Sigmoid colon (tissue), 4 donors: ENCODE measurements around the gene SLC16A11.

Source experiments
- EP300 ChIP-seq, 4 donors: sonication (generic); formaldehyde crosslinking; IDR thresholded peaks; one replicate each; pipeline ENCODE4 v1.6.1; 2017; ENCODE audit warnings: antibody characterized with exemption in 4 of 4
- POLR2A ChIP-seq, 2 donors: fragments of 450-650 bp; IDR thresholded peaks; one replicate each; pipeline ENCODE4 v1.6.1; 2016; ENCODE audit warnings: antibody characterized with exemption in 2 of 2, mild to moderate bottlenecking in 2 of 2, moderate library complexity in 2 of 2
- POLR2AphosphoS5 ChIP-seq, 4 donors: sonication (generic); formaldehyde crosslinking; IDR thresholded peaks; one replicate each; pipeline ENCODE4 v1.6.1; 2017; ENCODE audit warnings: antibody characterized with exemption in 4 of 4
- TF ChIP-seq, protein P1 (sequence below), 4 experiments: fragments of 450-650 bp in 3 of 4; fragments of 200-600 bp in 1 of 4; IDR thresholded peaks; one replicate each; pipeline ENCODE4 v1.5.1; 2016 to 2019; ENCODE audit warnings: antibody characterized with exemption in 4 of 4, mild to moderate bottlenecking in 3 of 4, moderate library complexity in 2 of 4

DNA sequence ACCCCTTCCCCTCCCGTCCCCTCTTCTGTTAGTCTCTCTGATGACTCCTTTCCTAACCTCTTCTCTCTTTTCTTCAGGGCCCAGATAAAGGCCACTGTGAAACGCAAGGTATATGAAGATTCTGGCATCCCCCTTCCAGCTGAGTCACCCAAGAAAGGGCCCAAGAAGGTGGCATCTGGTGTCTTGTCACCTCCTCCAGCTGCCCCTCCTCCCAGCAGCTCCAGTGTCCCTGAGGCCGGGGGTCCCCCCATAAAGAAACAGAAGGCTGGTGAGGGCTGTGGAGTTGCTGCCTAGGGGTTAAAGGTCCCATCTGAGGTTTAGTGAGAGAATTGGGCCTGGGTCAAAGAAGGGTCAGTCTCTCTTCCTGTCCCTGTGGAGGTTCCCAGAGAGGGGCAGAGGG, 27.5 kb downstream of the SLC16A11 start:
- TF ChIP-seq EP300 (IDR thresholded peaks at IDR 0.05) (no peak), POLR2A (IDR thresholded peaks at IDR 0.05) (no peak), POLR2AphosphoS5 (IDR thresholded peaks at IDR 0.05) (no peak)
- TF ChIP-seq, protein P1, sequence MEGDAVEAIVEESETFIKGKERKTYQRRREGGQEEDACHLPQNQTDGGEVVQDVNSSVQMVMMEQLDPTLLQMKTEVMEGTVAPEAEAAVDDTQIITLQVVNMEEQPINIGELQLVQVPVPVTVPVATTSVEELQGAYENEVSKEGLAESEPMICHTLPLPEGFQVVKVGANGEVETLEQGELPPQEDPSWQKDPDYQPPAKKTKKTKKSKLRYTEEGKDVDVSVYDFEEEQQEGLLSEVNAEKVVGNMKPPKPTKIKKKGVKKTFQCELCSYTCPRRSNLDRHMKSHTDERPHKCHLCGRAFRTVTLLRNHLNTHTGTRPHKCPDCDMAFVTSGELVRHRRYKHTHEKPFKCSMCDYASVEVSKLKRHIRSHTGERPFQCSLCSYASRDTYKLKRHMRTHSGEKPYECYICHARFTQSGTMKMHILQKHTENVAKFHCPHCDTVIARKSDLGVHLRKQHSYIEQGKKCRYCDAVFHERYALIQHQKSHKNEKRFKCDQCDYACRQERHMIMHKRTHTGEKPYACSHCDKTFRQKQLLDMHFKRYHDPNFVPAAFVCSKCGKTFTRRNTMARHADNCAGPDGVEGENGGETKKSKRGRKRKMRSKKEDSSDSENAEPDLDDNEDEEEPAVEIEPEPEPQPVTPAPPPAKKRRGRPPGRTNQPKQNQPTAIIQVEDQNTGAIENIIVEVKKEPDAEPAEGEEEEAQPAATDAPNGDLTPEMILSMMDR (IDR thresholded peaks at IDR 0.05), result no peak
